Measurements from ENCODE around the gene STRN. TPM values are rescaled to one million over a fixed set of nuclear protein-coding genes. Genes with fewer than 3 reads are reported as not detected.
"Not testable (repeated sequence)": the region's sequence is repeated elsewhere in the genome, so short reads cannot be mapped to it uniquely, and the experiment has no call there.

The STRN gene
- total and polyA plus RNA-seq, 5 donors from 2014 or later, result 12.3 to 34.8 (median 12.3) TPM

- Mint-ChIP-seq H3K4me1 (peaks cover 5 to 8% (median 6%) of the 10 kb centered on the region in 4 donors), H3K27me3 (peaks cover 20% of the 10 kb centered on the region), H3K36me3 (peaks cover 2% of the 10 kb centered on the region), H3K27ac (no peak overlapping the region), H3K9me3 (peaks cover 0 to 6% (median 0%) of the 10 kb centered on the region in 7 donors), H3K4me3 (no peak overlapping the region)
- Histone ChIP-seq H3K4me3 (ENCODE audit: low read depth, low read length) (no peak overlapping the region), H3K36me3 (ENCODE audit: control insufficient read depth, insufficient read depth, low read length) (no peaks in the 10 kb centered on the region), H3K4me1 (ENCODE audit: control insufficient read depth, insufficient read depth, low read length, poor library complexity, severe bottlenecking) (no peaks in the 10 kb centered on the region), H3K9me3 (ENCODE audit: control insufficient read depth in 2 of 2, low read length in 2 of 2) (no peaks in the 10 kb centered on the region), H3K27me3 (ENCODE audit: control insufficient read depth, insufficient read depth, low read length) (peaks cover 4% of the 10 kb centered on the region), H3K27ac (ENCODE audit: insufficient read depth, low read length, poor library complexity, severe bottlenecking) (no peak overlapping the region)
- no peak for ATAC-seq (ENCODE audit: low read depth in 2 of 2)
- DNase-seq, result no peak
Measured at GRCh38 chr2:36831185-36831584, 135.2 kb downstream of the STRN start.

- H3K4me1 ChIP-seq (ENCODE audit: control insufficient read depth, insufficient read depth, low read length, poor library complexity, severe bottlenecking); H3K4me3 ChIP-seq (ENCODE audit: low read depth, low read length); ATAC-seq (ENCODE audit: low read depth in 2 of 2); DNase-seq; H3K9me3 Mint-ChIP-seq; H3K36me3 Mint-ChIP-seq; H3K36me3 ChIP-seq (ENCODE audit: control insufficient read depth, insufficient read depth, low read length); H3K27me3 ChIP-seq (ENCODE audit: control insufficient read depth, insufficient read depth, low read length); H3K4me3 Mint-ChIP-seq; H3K9me3 ChIP-seq (ENCODE audit: control insufficient read depth in 2 of 2, low read length in 2 of 2); H3K27ac ChIP-seq (ENCODE audit: insufficient read depth, low read length, poor library complexity, severe bottlenecking); H3K27ac Mint-ChIP-seq; H3K4me1 Mint-ChIP-seq: not testable (repeated sequence)
- peaks cover 12% of the 10 kb centered on the region for H3K27me3 Mint-ChIP-seq
Measured at GRCh38 chr2:36824683-36825082, 141.7 kb downstream of the STRN start.

GRCh38 chr2:36824273-36824672 is 142.1 kb downstream of the STRN start:
- no peaks in the 10 kb centered on the region for H3K9me3 ChIP-seq (ENCODE audit: control insufficient read depth in 2 of 2, low read length in 2 of 2)
- ATAC-seq (ENCODE audit: low read depth in 2 of 2), result no peak
- Mint-ChIP-seq H3K4me3 (no peak overlapping the region), H3K9me3 (no peaks in the 10 kb centered on the region), H3K27ac (no peak overlapping the region), H3K36me3 (no peaks in the 10 kb centered on the region), H3K4me1 (no peaks in the 10 kb centered on the region), H3K27me3 (peaks cover 12% of the 10 kb centered on the region)
- H3K36me3 ChIP-seq (ENCODE audit: control insufficient read depth, insufficient read depth, low read length), result no peaks in the 10 kb centered on the region
- no peak for DNase-seq
- no peak overlapping the region for H3K27ac ChIP-seq (ENCODE audit: insufficient read depth, low read length, poor library complexity, severe bottlenecking)
- no peaks in the 10 kb centered on the region for H3K4me1 ChIP-seq (ENCODE audit: control insufficient read depth, insufficient read depth, low read length, poor library complexity, severe bottlenecking)
- H3K27me3 ChIP-seq (ENCODE audit: control insufficient read depth, insufficient read depth, low read length), result no peaks in the 10 kb centered on the region
- no peak overlapping the region for H3K4me3 ChIP-seq (ENCODE audit: low read depth, low read length)

- Histone ChIP-seq H3K27ac (ENCODE audit: insufficient read depth, low read length, poor library complexity, severe bottlenecking) (no peak overlapping the region), H3K4me1 (ENCODE audit: control insufficient read depth, insufficient read depth, low read length, poor library complexity, severe bottlenecking) (no peaks in the 10 kb centered on the region), H3K9me3 (ENCODE audit: control insufficient read depth in 2 of 2, low read length in 2 of 2) (no peaks in the 10 kb centered on the region), H3K4me3 (ENCODE audit: low read depth, low read length) (no peak overlapping the region), H3K27me3 (ENCODE audit: control insufficient read depth, insufficient read depth, low read length) (no peaks in the 10 kb centered on the region), H3K36me3 (ENCODE audit: control insufficient read depth, insufficient read depth, low read length) (no peaks in the 10 kb centered on the region)
- no peak for DNase-seq
- peaks cover 12% of the 10 kb centered on the region for H3K27me3 Mint-ChIP-seq
- no peaks in the 10 kb centered on the region for H3K9me3 Mint-ChIP-seq
- H3K36me3 Mint-ChIP-seq, result no peaks in the 10 kb centered on the region
- no peak overlapping the region for H3K27ac Mint-ChIP-seq
- no peak overlapping the region for H3K4me3 Mint-ChIP-seq
- H3K4me1 Mint-ChIP-seq, result no peaks in the 10 kb centered on the region
- ATAC-seq (ENCODE audit: low read depth in 2 of 2), result no peak
Measured at GRCh38 chr2:36823862-36824261, 142.5 kb downstream of the STRN start.

DNA sequence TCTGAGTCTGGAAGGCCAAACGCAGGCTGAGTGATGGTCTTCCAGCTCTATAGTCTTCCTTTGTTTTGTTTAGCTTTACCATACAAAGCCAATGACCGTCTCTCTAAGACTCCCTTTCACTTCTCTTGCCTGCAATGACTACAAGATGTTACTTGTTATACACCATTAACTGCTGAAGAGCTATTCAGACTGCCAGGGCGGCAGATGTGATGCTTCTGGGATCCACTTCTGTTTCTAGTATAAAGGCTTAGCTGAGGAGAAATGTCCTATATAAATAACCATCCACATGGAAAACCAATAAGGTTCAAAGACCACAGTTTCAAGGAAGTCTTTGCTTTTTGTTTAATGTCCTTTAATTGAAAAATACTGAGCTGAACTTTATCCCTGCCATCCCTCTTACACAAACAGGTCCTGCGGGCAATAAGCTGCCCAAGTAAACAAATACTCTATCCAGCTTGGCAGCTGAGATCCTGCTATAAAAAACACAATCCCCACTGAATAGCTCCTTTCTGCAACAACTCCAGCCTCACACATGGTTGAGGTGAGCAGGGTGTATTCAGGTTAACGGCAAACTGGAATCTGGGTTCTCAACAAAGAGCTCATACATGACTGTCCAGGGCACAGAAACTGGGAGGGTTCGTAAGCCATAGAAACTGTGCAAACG is 145.3 kb downstream of the STRN start:
- no peaks in the 10 kb centered on the region for H3K9me3 ChIP-seq (ENCODE audit: control insufficient read depth in 2 of 2, low read length in 2 of 2)
- Mint-ChIP-seq H3K27ac (no peak overlapping the region), H3K36me3 (no peaks in the 10 kb centered on the region), H3K27me3 (peaks cover 4% of the 10 kb centered on the region), H3K4me1 (no peaks in the 10 kb centered on the region), H3K4me3 (no peak overlapping the region), H3K9me3 (peaks cover 0 to 1% (median 0%) of the 10 kb centered on the region in 7 donors)
- ATAC-seq (ENCODE audit: low read depth in 2 of 2), result no peak
- H3K4me3 ChIP-seq (ENCODE audit: low read depth, low read length), result no peak overlapping the region
- H3K4me1 ChIP-seq (ENCODE audit: control insufficient read depth, insufficient read depth, low read length, poor library complexity, severe bottlenecking), result no peaks in the 10 kb centered on the region
- no peak for DNase-seq
- H3K27ac ChIP-seq (ENCODE audit: insufficient read depth, low read length, poor library complexity, severe bottlenecking), result no peak overlapping the region
- H3K36me3 ChIP-seq (ENCODE audit: control insufficient read depth, insufficient read depth, low read length), result no peaks in the 10 kb centered on the region
- no peaks in the 10 kb centered on the region for H3K27me3 ChIP-seq (ENCODE audit: control insufficient read depth, insufficient read depth, low read length)

DNA sequence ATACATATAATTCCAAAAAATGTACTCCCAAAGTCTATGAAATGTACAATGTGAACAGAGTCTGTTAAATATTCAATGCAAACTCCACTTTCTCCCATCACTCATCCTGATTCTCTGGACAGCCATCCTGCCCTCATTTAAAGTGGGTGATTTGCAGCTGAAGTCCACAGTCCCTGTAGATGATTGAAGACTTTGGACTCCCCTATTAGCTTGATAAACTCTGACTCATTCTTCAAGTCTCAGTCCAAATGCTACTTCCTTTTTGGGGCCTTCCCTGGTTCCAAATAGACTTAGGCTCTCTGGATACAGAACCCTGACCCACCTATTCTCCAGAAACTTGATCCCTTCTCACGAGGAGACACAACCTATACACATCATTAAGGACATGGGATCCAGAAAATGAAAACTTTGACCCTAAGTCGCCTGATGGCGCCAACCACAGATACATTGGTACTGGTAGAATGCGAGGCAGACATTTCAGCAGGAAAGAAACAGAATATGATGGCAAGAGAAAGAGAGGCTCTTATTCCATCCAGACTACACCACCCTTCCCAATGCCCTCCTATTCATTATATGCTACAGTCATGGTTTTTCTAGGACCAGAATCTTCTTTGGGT is 147.1 kb downstream of the STRN start:
- H3K27ac ChIP-seq (ENCODE audit: insufficient read depth, low read length, poor library complexity, severe bottlenecking), result no peak overlapping the region
- Mint-ChIP-seq H3K9me3 (peaks cover 0 to 1% (median 0%) of the 10 kb centered on the region in 7 donors), H3K27me3 (peaks cover 4% of the 10 kb centered on the region), H3K27ac (no peak overlapping the region), H3K4me3 (no peak overlapping the region), H3K4me1 (no peaks in the 10 kb centered on the region), H3K36me3 (no peaks in the 10 kb centered on the region)
- ATAC-seq (ENCODE audit: low read depth in 2 of 2) (no peak), DNase-seq (no peak)
- H3K36me3 ChIP-seq (ENCODE audit: control insufficient read depth, insufficient read depth, low read length), result no peaks in the 10 kb centered on the region
- no peaks in the 10 kb centered on the region for H3K27me3 ChIP-seq (ENCODE audit: control insufficient read depth, insufficient read depth, low read length)
- H3K9me3 ChIP-seq (ENCODE audit: control insufficient read depth in 2 of 2, low read length in 2 of 2), result no peaks in the 10 kb centered on the region
- H3K4me3 ChIP-seq (ENCODE audit: low read depth, low read length), result no peak overlapping the region
- H3K4me1 ChIP-seq (ENCODE audit: control insufficient read depth, insufficient read depth, low read length, poor library complexity, severe bottlenecking), result no peaks in the 10 kb centered on the region

GRCh38 chr2:36818542-36818941 is 147.8 kb downstream of the STRN start:
- Mint-ChIP-seq H3K36me3 (no peaks in the 10 kb centered on the region), H3K4me1 (no peaks in the 10 kb centered on the region), H3K9me3 (peaks cover 0 to 1% (median 0%) of the 10 kb centered on the region in 7 donors), H3K4me3 (no peak overlapping the region), H3K27me3 (peaks cover 4% of the 10 kb centered on the region), H3K27ac (no peak overlapping the region)
- Histone ChIP-seq H3K4me3 (ENCODE audit: low read depth, low read length) (no peak overlapping the region), H3K27ac (ENCODE audit: insufficient read depth, low read length, poor library complexity, severe bottlenecking) (no peak overlapping the region), H3K27me3 (ENCODE audit: control insufficient read depth, insufficient read depth, low read length) (no peaks in the 10 kb centered on the region), H3K4me1 (ENCODE audit: control insufficient read depth, insufficient read depth, low read length, poor library complexity, severe bottlenecking) (no peaks in the 10 kb centered on the region), H3K9me3 (ENCODE audit: control insufficient read depth in 2 of 2, low read length in 2 of 2) (no peaks in the 10 kb centered on the region), H3K36me3 (ENCODE audit: control insufficient read depth, insufficient read depth, low read length) (no peaks in the 10 kb centered on the region)
- DNase-seq (no peak), ATAC-seq (ENCODE audit: low read depth in 2 of 2) (no peak)

DNA sequence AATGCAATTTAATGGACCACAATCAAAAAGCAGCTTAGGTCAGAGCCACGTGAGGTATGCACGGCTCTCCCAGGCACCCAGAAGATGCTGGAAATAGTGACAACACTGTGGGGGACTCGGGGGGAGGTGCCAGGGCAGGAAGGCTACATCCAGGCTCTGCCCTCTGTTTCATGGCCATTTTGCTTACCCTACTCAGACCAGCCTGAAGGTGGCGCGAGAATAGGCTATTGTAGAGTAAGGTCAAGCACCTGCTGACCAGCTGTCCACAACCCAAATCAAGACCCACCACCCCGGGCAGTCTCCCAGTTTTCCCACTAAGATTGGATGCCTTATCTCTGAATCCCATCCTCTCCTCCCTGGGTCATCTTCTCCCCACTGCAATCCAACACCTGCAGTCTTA is 154.1 kb downstream of the STRN start:
- no peak overlapping the region for H3K4me3 ChIP-seq (ENCODE audit: low read depth, low read length)
- H3K27ac Mint-ChIP-seq, result no peak overlapping the region
- no peaks in the 10 kb centered on the region for H3K9me3 ChIP-seq (ENCODE audit: control insufficient read depth in 2 of 2, low read length in 2 of 2)
- ATAC-seq (ENCODE audit: low read depth in 2 of 2) (no peak), DNase-seq (no peak)
- no peak overlapping the region for H3K4me3 Mint-ChIP-seq
- H3K4me1 Mint-ChIP-seq, result no peaks in the 10 kb centered on the region
- H3K27me3 ChIP-seq (ENCODE audit: control insufficient read depth, insufficient read depth, low read length), result no peaks in the 10 kb centered on the region
- H3K36me3 Mint-ChIP-seq, result no peaks in the 10 kb centered on the region
- no peak overlapping the region for H3K27ac ChIP-seq (ENCODE audit: insufficient read depth, low read length, poor library complexity, severe bottlenecking)
- H3K4me1 ChIP-seq (ENCODE audit: control insufficient read depth, insufficient read depth, low read length, poor library complexity, severe bottlenecking), result no peaks in the 10 kb centered on the region
- peaks cover 5% of the 10 kb centered on the region for H3K27me3 Mint-ChIP-seq
- H3K36me3 ChIP-seq (ENCODE audit: control insufficient read depth, insufficient read depth, low read length), result no peaks in the 10 kb centered on the region
- H3K9me3 Mint-ChIP-seq, result peaks cover 0 to 1% (median 0%) of the 10 kb centered on the region in 7 donors
